B cell (primary cell): ENCODE data around the gene TLE3.

Source experiments
- EZH2 ChIP-seq: IDR thresholded peaks from 2 replicates; pipeline ENCODE4 v1.6.1; 2012; ENCODE audit warnings: borderline replicate concordance, low read depth, mild to moderate bottlenecking, moderate library complexity, low read length; ENCODE audit not compliant: insufficient read depth, poor library complexity, severe bottlenecking
- TF ChIP-seq, protein P1 (sequence below): fragments of 200-600 bp; IDR thresholded peaks from one replicate; pipeline ENCODE4 v1.8.0; 2022; ENCODE audit warnings: antibody characterized with exemption, mild to moderate bottlenecking

DNA sequence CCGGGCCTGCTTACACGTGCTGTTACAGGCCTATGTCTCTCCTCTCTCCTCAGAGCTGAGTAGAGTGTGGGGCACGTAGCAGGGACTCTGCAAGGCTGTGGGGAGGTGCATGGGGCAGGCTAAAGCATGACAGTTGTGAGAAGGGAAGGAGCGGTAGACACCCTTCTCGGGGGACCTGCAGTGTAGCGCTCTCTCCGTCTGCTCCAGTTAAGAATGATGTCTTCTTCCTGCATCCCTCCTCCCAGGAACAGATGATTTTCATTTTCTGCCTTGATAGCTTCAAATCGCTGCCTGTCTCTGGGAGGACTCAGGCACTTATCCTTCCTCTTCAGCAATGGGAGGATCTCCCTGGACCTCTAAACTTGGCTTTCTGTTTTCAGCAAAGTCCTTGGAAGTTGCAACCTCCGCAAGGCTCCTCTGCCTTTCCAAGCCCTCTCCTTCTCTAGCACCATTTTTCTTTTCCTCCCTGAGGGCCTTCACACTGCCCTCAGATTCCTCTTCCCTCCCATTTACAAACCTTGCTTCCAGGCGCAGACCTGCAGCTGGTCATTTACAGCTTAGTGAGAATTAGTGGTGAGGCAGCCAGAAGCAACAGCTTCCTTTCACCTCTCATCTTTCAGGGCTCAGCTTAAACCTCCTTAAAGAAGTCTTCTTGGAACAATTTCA lies 23.4 kb upstream of the TLE3 start:
- TF ChIP-seq EZH2: no peak
- TF ChIP-seq, protein P1, sequence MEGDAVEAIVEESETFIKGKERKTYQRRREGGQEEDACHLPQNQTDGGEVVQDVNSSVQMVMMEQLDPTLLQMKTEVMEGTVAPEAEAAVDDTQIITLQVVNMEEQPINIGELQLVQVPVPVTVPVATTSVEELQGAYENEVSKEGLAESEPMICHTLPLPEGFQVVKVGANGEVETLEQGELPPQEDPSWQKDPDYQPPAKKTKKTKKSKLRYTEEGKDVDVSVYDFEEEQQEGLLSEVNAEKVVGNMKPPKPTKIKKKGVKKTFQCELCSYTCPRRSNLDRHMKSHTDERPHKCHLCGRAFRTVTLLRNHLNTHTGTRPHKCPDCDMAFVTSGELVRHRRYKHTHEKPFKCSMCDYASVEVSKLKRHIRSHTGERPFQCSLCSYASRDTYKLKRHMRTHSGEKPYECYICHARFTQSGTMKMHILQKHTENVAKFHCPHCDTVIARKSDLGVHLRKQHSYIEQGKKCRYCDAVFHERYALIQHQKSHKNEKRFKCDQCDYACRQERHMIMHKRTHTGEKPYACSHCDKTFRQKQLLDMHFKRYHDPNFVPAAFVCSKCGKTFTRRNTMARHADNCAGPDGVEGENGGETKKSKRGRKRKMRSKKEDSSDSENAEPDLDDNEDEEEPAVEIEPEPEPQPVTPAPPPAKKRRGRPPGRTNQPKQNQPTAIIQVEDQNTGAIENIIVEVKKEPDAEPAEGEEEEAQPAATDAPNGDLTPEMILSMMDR: no peak
